Endometrium (tissue), 2 donors: ENCODE data around the gene ANKHD1.
"Not testable (repeated sequence)": the region's sequence is repeated elsewhere in the genome, so short reads cannot be mapped to it uniquely, and the experiment has no call there.

ENCODE experiments used
- FAIRE-seq: peaks from 2 replicates; lab custom pipeline; 2012; peaks lifted over from hg19 to GRCh38; lab: Jason Lieb, UNC
- donor health status: control.
- donor health status: control.

The ANKHD1 gene

DNA sequence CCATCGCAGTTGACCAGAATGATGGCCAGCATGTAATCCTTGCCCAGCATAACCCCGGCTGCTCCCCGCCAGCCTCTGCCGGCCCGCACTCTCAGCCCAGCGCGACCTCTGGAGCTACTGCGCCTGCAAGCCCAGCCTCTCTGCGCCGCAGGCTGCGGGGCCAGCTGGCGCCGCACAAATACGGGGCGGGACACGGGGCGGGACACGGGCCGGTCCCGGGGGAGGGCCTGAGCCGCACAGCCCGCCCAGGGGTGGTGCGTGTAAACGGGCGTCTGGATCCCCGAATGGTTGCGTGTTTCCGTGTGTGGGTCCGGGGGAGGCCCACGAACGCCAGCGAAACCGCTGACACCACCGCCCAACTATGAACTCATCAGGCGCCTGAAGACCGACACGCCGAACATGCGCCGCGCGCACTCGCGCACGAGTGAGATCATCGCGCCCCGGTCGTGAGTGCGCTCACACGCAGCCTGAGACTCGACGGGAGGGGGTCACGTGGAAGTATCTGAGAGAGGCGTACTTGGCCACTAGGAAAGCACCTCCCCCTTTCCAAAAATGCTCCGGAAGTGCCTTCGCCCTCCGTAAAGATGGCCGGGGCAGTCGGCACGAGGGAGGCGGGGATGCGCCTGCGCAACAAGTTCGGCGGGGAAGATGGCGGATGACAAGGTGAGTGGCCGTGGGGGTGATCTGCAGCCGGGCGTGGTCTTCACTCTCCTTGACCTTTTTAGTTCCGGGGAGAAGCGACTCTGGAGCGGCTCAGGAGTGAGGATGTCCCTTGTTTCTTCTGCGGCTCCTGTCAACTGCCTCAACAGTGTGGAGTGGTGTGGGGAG, 162.8 kb downstream of the ANKHD1 start, which contains the start of the genes APBB3 and SLC35A4:
Gene APBB3 (minus strand): TSS at position 403 of the 828 bp plus-strand sequence. CDS start 353 bp downstream, at position 50.
Gene SLC35A4 (plus strand): TSS at position 633 of the 828 bp plus-strand sequence. CDS start 2,342 bp downstream, outside the sequence.
- FAIRE-seq: peak; percentile 89

DNA sequence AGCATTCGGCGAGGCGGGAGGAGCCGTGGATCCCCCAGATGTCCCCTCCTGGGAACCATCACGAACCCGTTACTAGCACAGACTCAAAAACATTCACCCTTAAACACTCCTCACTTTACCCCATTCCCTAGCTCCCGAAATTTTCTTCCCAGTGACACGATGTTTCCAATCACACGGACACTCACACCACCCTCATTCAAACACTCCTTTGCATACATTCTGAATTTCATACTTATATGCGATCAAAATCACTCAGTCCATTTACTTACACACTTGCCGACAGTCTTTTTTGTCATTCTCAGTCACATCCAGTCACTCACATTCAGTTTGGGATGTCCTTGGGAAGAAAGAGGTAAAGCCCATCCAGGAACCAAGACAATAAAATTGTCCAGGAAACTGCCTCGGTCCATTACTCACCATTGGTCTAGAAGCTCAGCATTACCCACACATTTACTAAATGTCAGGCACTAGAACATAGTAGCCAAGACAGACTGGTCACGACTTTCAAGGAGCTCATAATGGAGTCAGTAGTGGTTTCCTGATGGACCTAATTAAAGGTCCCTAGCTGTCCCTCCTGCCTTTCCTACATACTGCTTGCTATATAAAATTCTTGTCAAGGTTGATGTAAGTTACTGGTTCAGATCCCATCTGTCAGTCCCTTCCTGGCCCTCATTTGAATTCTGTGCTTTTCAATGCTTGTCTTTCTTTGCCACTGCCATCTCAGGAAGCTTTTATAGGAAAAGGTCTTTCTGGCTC, 163.6 kb downstream of the ANKHD1 start:
- FAIRE-seq: no peak

DNA sequence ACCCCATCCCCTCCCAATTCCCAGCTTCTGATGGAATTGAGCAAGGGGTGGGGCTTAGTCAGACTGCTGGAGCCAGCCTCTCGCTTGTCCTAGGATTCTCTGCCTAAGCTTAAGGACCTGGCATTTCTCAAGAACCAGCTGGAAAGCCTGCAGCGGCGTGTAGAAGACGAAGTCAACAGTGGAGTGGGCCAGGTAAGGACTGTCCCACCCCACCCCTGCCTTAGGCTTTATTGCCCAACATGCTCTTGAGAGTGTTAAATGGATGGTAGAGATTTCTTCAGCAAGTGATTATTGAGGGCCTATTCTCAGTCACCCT, 164.1 kb downstream of the ANKHD1 start:
- no peak for FAIRE-seq

- no peak for FAIRE-seq
Observed at GRCh38 chr5:140566665-140567064, 165.0 kb downstream of the ANKHD1 start.

DNA sequence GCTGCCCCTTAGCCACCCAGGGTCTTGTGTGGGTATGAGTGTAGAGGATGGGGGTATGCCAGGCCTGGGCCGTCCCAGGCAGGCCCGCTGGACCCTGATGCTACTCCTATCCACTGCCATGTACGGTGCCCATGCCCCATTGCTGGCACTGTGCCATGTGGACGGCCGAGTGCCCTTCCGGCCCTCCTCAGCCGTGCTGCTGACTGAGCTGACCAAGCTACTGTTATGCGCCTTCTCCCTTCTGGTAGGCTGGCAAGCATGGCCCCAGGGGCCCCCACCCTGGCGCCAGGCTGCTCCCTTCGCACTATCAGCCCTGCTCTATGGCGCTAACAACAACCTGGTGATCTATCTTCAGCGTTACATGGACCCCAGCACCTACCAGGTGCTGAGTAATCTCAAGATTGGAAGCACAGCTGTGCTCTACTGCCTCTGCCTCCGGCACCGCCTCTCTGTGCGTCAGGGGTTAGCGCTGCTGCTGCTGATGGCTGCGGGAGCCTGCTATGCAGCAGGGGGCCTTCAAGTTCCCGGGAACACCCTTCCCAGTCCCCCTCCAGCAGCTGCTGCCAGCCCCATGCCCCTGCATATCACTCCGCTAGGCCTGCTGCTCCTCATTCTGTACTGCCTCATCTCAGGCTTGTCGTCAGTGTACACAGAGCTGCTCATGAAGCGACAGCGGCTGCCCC, 165.6 kb downstream of the ANKHD1 start:
- no peak for FAIRE-seq

- FAIRE-seq: no peak
Observed at GRCh38 chr5:140567871-140568270, 166.2 kb downstream of the ANKHD1 start.

DNA sequence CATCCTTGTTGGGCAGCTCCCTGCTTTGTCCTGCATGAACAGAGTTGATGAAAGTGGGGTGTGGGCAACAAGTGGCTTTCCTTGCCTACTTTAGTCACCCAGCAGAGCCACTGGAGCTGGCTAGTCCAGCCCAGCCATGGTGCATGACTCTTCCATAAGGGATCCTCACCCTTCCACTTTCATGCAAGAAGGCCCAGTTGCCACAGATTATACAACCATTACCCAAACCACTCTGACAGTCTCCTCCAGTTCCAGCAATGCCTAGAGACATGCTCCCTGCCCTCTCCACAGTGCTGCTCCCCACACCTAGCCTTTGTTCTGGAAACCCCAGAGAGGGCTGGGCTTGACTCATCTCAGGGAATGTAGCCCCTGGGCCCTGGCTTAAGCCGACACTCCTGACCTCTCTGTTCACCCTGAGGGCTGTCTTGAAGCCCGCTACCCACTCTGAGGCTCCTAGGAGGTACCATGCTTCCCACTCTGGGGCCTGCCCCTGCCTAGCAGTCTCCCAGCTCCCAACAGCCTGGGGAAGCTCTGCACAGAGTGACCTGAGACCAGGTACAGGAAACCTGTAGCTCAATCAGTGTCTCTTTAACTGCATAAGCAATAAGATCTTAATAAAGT, 166.9 kb downstream of the ANKHD1 start:
- FAIRE-seq: no peak

DNA sequence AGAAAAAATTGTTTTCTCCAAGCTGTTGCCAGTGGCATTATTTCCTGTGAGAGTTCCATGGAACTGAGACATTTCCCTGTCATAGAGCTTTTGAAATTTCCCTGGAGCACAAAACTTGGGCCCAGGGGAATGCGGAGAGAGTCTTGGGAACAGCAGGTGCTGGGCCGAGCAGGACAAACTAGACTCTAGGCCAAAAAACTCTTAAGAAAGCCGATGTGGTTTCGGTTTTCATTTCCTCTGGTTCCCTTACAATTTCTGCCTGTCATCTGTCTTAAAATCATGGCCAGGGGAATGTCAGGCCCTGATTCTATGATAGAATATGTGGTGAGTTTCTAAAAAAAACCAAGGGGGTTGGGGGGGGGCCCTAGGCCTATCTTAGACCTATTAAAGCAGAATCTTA, 167.6 kb downstream of the ANKHD1 start:
- FAIRE-seq: no peak

- no peak for FAIRE-seq
Observed at GRCh38 chr5:140570058-140570457, 168.4 kb downstream of the ANKHD1 start.

DNA sequence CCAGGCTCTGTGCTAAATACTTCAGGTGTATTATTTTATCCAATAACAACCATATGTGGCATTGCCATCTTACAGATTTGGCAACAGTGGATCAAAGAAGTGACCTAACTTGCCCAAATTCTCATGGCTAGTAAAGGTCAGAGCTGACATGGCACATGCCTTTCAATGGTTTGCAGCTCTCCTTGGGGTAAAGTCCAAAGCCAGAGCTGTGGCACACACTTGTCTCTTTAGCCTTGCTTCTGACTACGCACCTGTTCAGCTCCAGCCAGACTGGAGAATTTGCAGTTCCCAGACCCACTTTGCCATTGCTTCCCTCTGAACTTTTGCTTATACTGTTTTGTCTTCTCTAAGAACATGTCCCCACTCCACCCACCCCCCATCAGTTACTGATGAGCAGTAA, 168.9 kb downstream of the ANKHD1 start:
- no peak for FAIRE-seq

DNA sequence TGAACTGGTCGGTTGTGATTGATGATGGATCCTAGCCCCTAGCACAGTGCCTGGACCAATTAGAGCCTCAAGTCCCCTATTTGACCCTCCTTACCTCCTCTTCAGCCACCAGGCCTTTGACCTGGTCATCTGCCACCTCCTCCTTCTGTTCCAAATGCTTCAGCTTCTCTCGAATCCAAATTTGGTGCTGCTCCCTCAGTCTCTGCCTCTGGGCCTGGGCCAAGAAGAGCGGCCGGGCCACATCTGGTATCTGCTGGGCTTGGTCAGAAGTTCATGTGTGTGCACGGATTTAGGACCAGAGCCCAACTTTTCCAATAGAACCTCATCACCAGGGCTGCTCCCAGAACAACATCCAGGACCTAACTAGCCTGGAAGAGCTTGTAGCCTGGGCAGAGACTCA, 169.5 kb downstream of the ANKHD1 start:
- no peak for FAIRE-seq

- no peak for FAIRE-seq
Observed at GRCh38 chr5:140573683-140574082, 172.1 kb downstream of the ANKHD1 start.

DNA sequence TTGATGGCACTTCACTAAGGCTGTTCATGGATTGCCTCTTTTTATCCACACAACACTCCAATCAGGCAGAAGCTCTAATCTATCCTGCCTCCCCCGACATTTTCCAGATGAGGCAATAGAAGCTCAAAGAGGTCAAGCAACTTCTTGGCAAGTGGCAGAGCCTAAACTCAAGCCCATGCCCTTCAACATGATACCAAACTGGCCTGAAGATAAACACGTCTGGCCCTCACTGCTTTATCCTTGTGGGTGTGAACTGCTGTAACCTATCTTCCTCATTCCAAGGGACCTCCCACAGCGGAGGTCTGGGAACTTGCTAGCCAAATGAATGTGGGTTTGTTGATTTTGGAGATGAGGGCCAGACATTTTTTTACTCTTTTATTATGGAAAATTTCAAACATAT, 172.5 kb downstream of the ANKHD1 start:
- FAIRE-seq: no peak

DNA sequence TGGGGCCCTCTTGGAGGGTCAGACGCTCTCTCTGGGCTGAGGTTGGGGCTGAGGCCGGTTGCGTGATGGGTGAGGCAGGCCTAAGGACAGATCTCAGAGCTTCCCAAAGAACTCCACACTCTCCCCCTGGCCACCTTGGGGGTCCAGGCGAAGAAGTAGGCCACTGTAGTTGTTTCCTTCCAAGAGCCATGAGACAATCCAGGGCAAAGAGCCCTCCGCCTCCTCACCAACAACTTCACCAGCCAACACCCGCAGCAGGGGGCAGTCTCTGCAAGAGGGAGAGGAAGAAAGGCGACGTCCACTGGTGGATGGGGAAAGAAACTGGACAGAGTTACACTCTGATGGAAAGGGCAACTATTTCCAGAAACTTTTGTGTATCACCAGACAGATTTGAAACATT, 173.7 kb downstream of the ANKHD1 start:
- FAIRE-seq: no peak

DNA sequence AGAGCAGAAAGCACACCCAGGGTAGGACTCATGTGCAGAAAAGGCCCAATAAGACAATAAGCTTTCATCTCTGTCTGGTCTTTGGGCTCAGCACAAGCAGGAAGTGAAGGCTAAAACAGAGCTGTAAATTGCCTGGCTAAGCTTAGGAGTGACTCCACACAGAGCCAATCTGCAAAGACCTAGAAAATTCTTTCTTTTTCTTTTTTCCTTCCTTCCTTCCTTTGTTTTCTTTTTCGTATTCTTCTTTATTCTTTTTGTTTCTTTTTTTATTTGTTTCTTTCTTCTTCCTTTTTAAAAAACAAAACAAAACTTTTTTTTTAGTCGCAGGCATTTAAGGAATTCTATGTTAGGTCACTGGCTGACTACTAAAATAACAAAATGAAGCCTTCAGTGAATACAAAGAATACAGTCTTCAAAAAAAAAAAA, 175.2 kb downstream of the ANKHD1 start:
- FAIRE-seq: peak; percentile 26

GRCh38 chr5:140579188-140579747, 177.6 kb downstream of the ANKHD1 start:
- FAIRE-seq: not testable (repeated sequence)

DNA sequence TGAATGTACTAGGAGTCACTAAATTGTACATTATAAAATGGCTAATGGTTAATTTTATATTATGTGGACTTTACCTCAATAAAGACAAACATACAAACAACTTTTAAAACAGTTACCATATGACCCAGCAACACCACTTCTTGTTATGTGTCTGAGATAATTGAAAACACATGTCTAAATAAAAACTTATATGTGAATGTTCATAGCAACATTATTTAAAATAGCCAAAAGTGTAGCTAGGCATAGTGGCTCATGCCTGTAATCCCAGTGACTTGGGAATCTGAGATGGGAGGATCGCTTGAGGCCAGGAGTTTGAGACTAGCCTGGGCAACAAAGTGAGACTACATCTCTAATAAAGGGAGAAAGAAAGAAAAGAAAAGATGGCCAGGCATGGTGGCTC, 185.9 kb downstream of the ANKHD1 start:
- no peak for FAIRE-seq

DNA sequence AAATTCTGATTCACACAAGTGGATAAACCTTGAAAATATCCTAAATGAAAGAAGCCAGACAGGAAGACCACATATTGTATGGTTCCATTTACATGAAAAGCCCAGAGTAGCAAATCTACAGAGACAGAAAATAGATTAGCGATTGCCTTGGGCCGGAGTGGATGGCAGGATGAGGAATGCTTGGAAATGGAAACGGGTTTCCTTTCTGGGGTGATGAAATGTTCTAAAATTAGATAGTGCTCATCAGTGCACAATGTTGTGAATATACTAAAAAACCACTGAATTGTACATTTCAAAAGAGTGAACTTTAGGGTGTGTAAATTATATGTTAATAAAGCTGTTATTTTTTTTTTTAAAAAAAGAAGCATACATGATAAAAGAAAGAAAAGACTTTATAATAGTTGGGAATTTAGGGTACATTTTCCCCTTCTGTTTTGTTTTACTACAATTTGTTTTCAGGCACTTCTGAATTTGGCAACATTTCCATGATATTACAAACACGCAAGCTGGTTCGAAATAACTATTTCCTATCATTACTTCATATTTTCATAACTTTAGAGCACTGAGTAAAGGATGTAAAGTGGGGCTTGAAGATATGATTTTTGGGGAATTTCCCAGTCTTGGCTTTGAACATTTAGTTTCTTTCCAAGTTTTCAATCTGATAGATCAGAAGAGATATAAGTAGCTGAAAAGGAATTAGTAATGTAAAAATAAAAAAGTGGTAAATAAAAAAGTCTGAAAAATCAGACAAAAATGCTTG, 186.9 kb downstream of the ANKHD1 start:
- peak; percentile 33 for FAIRE-seq
